Measurements from ENCODE around the gene MEPCE. TPM values are rescaled to one million over a fixed set of nuclear protein-coding genes. Genes with fewer than 3 reads are reported as not detected.

MEPCE gene
- total and polyA plus RNA-seq, 9 of the 15 experiments (the other 6 are each of a cell fraction or from before 2014, with no cell fraction given), result 10.9 to 76.3 (median 44.1) TPM

DNA sequence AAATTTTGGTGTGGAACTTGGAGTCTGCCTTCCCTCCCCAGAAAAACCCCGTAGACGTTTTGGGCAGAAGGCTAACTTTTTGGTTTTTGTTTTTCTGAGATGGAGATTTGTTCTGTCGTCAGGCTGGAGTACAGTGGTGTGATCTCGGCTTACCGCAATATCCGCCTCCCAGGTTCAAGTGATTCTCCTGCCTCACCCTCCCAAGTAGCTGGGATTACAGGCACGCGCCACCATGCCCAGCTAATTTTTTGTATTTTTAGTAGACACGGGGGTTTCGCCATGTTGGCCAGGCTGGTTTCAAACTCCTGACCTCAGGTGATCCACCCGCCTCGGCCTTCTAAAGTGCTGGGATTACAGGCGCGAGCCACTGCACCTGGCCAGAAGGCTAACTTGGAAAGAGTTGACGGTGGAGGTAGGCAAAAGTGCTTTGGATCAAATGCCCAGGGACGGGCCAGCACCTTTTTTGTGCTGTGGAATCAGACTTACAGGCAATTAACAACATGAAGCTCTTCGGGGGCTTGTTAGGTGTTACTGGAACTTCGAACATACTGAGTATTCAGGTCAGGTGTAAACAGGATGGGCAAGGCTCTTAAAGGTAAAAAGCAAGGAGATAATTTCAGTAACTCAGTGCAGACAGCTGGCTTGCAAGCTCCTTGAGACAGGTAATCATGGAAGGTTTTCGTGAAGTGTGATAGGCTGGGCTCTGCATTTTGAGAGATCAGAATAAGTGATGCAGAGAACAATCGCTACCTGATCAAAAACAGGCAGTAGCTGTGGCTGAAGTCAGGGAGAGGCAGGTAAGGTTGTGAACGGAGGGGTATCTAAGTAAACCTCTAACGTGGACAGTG lies 4.9 kb downstream of the MEPCE start (continued):
- TF ChIP-seq, protein P1, sequence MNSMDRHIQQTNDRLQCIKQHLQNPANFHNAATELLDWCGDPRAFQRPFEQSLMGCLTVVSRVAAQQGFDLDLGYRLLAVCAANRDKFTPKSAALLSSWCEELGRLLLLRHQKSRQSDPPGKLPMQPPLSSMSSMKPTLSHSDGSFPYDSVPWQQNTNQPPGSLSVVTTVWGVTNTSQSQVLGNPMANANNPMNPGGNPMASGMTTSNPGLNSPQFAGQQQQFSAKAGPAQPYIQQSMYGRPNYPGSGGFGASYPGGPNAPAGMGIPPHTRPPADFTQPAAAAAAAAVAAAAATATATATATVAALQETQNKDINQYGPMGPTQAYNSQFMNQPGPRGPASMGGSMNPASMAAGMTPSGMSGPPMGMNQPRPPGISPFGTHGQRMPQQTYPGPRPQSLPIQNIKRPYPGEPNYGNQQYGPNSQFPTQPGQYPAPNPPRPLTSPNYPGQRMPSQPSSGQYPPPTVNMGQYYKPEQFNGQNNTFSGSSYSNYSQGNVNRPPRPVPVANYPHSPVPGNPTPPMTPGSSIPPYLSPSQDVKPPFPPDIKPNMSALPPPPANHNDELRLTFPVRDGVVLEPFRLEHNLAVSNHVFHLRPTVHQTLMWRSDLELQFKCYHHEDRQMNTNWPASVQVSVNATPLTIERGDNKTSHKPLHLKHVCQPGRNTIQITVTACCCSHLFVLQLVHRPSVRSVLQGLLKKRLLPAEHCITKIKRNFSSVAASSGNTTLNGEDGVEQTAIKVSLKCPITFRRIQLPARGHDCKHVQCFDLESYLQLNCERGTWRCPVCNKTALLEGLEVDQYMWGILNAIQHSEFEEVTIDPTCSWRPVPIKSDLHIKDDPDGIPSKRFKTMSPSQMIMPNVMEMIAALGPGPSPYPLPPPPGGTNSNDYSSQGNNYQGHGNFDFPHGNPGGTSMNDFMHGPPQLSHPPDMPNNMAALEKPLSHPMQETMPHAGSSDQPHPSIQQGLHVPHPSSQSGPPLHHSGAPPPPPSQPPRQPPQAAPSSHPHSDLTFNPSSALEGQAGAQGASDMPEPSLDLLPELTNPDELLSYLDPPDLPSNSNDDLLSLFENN (IDR thresholded peaks at IDR 0.05; ENCODE audit: low read depth in 2 of 2, low read length in 2 of 2), result no peak
- TF ChIP-seq YBX1 (IDR thresholded peaks at IDR 0.05) (no peak), ZNF75A (CRISPR knock-in tag; IDR thresholded peaks at IDR 0.05) (no peak), FOS (IDR thresholded peaks at IDR 0.05; ENCODE audit: extremely low read depth, insufficient read length) (no peak), MAFF (IDR thresholded peaks at IDR 0.05; ENCODE audit: low read length) (no peak), GATAD2B (IDR thresholded peaks at IDR 0.05; ENCODE audit: borderline replicate concordance) (no peak), POLR2A (conservative IDR thresholded peaks at IDR 0.05) (peak; percentile 14; the same call in 1 of the 2 replicates), SMAD2 (IDR thresholded peaks at IDR 0.05; ENCODE audit: low read depth, low read length) (no peak), SUPT5H (IDR thresholded peaks at IDR 0.05) (peak; percentile 37; the same call in 1 of the 2 replicates), E2F3 (CRISPR knock-in tag; IDR thresholded peaks at IDR 0.05) (no peak), SREBF1 (IDR thresholded peaks at IDR 0.05; ENCODE audit: borderline replicate concordance, low read depth, low read length) (no peak)
- TF ChIP-seq, protein P2, sequence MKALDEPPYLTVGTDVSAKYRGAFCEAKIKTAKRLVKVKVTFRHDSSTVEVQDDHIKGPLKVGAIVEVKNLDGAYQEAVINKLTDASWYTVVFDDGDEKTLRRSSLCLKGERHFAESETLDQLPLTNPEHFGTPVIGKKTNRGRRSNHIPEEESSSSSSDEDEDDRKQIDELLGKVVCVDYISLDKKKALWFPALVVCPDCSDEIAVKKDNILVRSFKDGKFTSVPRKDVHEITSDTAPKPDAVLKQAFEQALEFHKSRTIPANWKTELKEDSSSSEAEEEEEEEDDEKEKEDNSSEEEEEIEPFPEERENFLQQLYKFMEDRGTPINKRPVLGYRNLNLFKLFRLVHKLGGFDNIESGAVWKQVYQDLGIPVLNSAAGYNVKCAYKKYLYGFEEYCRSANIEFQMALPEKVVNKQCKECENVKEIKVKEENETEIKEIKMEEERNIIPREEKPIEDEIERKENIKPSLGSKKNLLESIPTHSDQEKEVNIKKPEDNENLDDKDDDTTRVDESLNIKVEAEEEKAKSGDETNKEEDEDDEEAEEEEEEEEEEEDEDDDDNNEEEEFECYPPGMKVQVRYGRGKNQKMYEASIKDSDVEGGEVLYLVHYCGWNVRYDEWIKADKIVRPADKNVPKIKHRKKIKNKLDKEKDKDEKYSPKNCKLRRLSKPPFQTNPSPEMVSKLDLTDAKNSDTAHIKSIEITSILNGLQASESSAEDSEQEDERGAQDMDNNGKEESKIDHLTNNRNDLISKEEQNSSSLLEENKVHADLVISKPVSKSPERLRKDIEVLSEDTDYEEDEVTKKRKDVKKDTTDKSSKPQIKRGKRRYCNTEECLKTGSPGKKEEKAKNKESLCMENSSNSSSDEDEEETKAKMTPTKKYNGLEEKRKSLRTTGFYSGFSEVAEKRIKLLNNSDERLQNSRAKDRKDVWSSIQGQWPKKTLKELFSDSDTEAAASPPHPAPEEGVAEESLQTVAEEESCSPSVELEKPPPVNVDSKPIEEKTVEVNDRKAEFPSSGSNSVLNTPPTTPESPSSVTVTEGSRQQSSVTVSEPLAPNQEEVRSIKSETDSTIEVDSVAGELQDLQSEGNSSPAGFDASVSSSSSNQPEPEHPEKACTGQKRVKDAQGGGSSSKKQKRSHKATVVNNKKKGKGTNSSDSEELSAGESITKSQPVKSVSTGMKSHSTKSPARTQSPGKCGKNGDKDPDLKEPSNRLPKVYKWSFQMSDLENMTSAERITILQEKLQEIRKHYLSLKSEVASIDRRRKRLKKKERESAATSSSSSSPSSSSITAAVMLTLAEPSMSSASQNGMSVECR (CRISPR knock-in tag; IDR thresholded peaks at IDR 0.05), result 0 out of 2 replicates have a peak, but pooled peaks have one; percentile 28
- TF ChIP-seq, protein P3, sequence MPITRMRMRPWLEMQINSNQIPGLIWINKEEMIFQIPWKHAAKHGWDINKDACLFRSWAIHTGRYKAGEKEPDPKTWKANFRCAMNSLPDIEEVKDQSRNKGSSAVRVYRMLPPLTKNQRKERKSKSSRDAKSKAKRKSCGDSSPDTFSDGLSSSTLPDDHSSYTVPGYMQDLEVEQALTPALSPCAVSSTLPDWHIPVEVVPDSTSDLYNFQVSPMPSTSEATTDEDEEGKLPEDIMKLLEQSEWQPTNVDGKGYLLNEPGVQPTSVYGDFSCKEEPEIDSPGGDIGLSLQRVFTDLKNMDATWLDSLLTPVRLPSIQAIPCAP (CRISPR knock-in tag; IDR thresholded peaks at IDR 0.05; ENCODE audit: borderline replicate concordance), result no peak
- TF ChIP-seq, protein P4, sequence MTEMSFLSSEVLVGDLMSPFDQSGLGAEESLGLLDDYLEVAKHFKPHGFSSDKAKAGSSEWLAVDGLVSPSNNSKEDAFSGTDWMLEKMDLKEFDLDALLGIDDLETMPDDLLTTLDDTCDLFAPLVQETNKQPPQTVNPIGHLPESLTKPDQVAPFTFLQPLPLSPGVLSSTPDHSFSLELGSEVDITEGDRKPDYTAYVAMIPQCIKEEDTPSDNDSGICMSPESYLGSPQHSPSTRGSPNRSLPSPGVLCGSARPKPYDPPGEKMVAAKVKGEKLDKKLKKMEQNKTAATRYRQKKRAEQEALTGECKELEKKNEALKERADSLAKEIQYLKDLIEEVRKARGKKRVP (CRISPR knock-in tag; IDR thresholded peaks at IDR 0.05), result 0 out of 2 replicates have a peak, but pooled peaks have one; percentile 11
- TF ChIP-seq, protein P5, sequence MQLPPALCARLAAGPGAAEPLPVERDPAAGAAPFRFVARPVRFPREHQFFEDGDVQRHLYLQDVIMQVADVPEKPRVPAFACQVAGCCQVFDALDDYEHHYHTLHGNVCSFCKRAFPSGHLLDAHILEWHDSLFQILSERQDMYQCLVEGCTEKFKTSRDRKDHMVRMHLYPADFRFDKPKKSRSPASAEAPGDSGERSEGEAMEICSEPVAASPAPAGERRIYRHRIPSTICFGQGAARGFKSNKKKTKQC (CRISPR knock-in tag; IDR thresholded peaks at IDR 0.05), result no peak; the same call in 1 of the 2 replicates
